ENCODE data around the gene APOL2.
A peak's percentile ranks its signal among the peaks of the same experiment; 100 is the strongest.
"Not testable (repeated sequence)": the region's sequence is repeated elsewhere in the genome, so short reads cannot be mapped to it uniquely, and the experiment has no call there.

Gene APOL2

GRCh38 chr22:36201630-36202319 lies 37.6 kb downstream of the APOL2 start, which contains the start of gene APOL4:
TSS of gene APOL4 (minus strand) at chr22:36201809. CDS start at chr22:36201734, 75 bp downstream.
- DNase-seq (ENCODE audit: low read depth in 2 of 2, low spot score in 1 of 2), result no peak

- DNase-seq (ENCODE audit: low read depth in 2 of 2, low spot score in 1 of 2), result not testable (repeated sequence)
Measured at GRCh38 chr22:36201025-36201424, 38.3 kb downstream of the APOL2 start.

- no peak for DNase-seq (ENCODE audit: low read depth in 2 of 2, low spot score in 1 of 2)
Measured at GRCh38 chr22:36199001-36199551, 40.3 kb downstream of the APOL2 start.

- DNase-seq (ENCODE audit: low read depth in 2 of 2, low spot score in 1 of 2), result no peak
Measured at GRCh38 chr22:36198536-36198935, 40.8 kb downstream of the APOL2 start.

GRCh38 chr22:36197514-36198146 lies 41.7 kb downstream of the APOL2 start:
- no peak for DNase-seq (ENCODE audit: low read depth in 2 of 2, low spot score in 1 of 2)

- no peak for DNase-seq (ENCODE audit: low read depth in 2 of 2, low spot score in 1 of 2)
Measured at GRCh38 chr22:36197065-36197440, 42.3 kb downstream of the APOL2 start.

GRCh38 chr22:36196254-36197064 lies 42.9 kb downstream of the APOL2 start:
- DNase-seq (ENCODE audit: low read depth in 2 of 2, low spot score in 1 of 2), result no peak

- peak in 1 of 2 donors; percentile 11 for DNase-seq (ENCODE audit: low read depth in 2 of 2, low spot score in 1 of 2)
Measured at GRCh38 chr22:36194971-36195370, 44.4 kb downstream of the APOL2 start.

GRCh38 chr22:36194385-36194784 lies 44.9 kb downstream of the APOL2 start:
- DNase-seq (ENCODE audit: low read depth in 2 of 2, low spot score in 1 of 2), result no peak

- no peak for DNase-seq (ENCODE audit: low read depth in 2 of 2, low spot score in 1 of 2)
Measured at GRCh38 chr22:36193577-36193976, 45.8 kb downstream of the APOL2 start.

GRCh38 chr22:36193171-36193570 lies 46.2 kb downstream of the APOL2 start:
- DNase-seq (ENCODE audit: low read depth in 2 of 2, low spot score in 1 of 2), result no peak

GRCh38 chr22:36192542-36192941 lies 46.8 kb downstream of the APOL2 start:
- DNase-seq (ENCODE audit: low read depth in 2 of 2, low spot score in 1 of 2), result no peak

GRCh38 chr22:36191106-36191836 lies 48.1 kb downstream of the APOL2 start:
- DNase-seq (ENCODE audit: low read depth in 2 of 2, low spot score in 1 of 2), result no peak

- DNase-seq (ENCODE audit: low read depth in 2 of 2, low spot score in 1 of 2), result not testable (repeated sequence)
Measured at GRCh38 chr22:36187862-36188261, 51.5 kb downstream of the APOL2 start.

GRCh38 chr22:36185828-36186624 lies 53.3 kb downstream of the APOL2 start:
- no peak for DNase-seq (ENCODE audit: low read depth in 2 of 2, low spot score in 1 of 2)

- no peak for DNase-seq (ENCODE audit: low read depth in 2 of 2, low spot score in 1 of 2)
Measured at GRCh38 chr22:36184433-36185025, 54.8 kb downstream of the APOL2 start.

GRCh38 chr22:36183446-36183845 lies 55.9 kb downstream of the APOL2 start:
- no peak for DNase-seq (ENCODE audit: low read depth in 2 of 2, low spot score in 1 of 2)

- DNase-seq (ENCODE audit: low read depth in 2 of 2, low spot score in 1 of 2), result no peak
Measured at GRCh38 chr22:36182857-36183256, 56.5 kb downstream of the APOL2 start.

GRCh38 chr22:36182056-36182455 lies 57.3 kb downstream of the APOL2 start:
- no peak for DNase-seq (ENCODE audit: low read depth in 2 of 2, low spot score in 1 of 2)

GRCh38 chr22:36180928-36181327 lies 58.4 kb downstream of the APOL2 start:
- DNase-seq (ENCODE audit: low read depth in 2 of 2, low spot score in 1 of 2), result no peak

All from stimulated activated CD8-positive, alpha-beta memory T cell treated with anti-CD3 and anti-CD28 coated beads, Interleukin-4, amount 100 ng/mL, for 1 hour (primary cell).